ENCODE data around the gene RTN4R.

RTN4R gene

GRCh38 chr22:20199906-20200305 is 68.2 kb downstream of the RTN4R start:
- Histone ChIP-seq H3K27ac (replicated peaks; ENCODE audit: low read length) (no peak overlapping the region), H3K4me1 (ENCODE audit: control insufficient read depth in 2 of 2, insufficient read depth in 1 of 2, low read depth in 1 of 2, low read length in 2 of 2) (peaks cover 20 to 28% of the 10 kb centered on the region in 2 donors), H4K91ac (ENCODE audit: low read depth, low read length, poor library complexity) (no peak overlapping the region), H3K14ac (ENCODE audit: low read length) (no peak overlapping the region), H2BK5ac (ENCODE audit: low read length) (no peak overlapping the region), H2BK15ac (ENCODE audit: low read length) (no peak overlapping the region), H3K9me3 (replicated peaks in 1 of 2; ENCODE audit: control insufficient read depth in 2 of 2, insufficient read depth in 1 of 2, low read depth in 1 of 2, low read length in 2 of 2) (no peaks in the 10 kb centered on the region), H3K36me3 (replicated peaks in 1 of 2; ENCODE audit: control insufficient read depth in 2 of 2, insufficient read depth in 2 of 2, low read length in 2 of 2) (no peaks in the 10 kb centered on the region), H3K4me2 (ENCODE audit: insufficient read depth, low read length, poor library complexity, severe bottlenecking) (no peak overlapping the region), H4K8ac (ENCODE audit: low read depth, low read length) (no peak overlapping the region), H2AK5ac (ENCODE audit: low read depth, low read length) (no peak overlapping the region), H2BK12ac (ENCODE audit: low read length) (no peak overlapping the region), H3K9ac (ENCODE audit: low read depth, low read length, poor library complexity) (no peak overlapping the region), H3K4me3 (ENCODE audit: low read length in 2 of 2) (no peak overlapping the region), H3K4ac (ENCODE audit: low read length) (no peak overlapping the region), H3K27me3 (ENCODE audit: control insufficient read depth in 3 of 3, insufficient read depth in 3 of 3, low read depth in 1 of 3, low read length in 3 of 3) (peaks cover 0 to 68% (median 7%) of the 10 kb centered on the region in 3 experiments), H2BK120ac (ENCODE audit: low read depth, low read length) (no peak overlapping the region), H3K23ac (ENCODE audit: low read depth, low read length, poor library complexity) (no peak overlapping the region), H2AFZ (ENCODE audit: low read length) (no peak overlapping the region), H3K18ac (ENCODE audit: low read length) (no peak overlapping the region), H3K79me1 (ENCODE audit: low read depth, low read length) (no peaks in the 10 kb centered on the region)
- no peak for DNase-seq (ENCODE audit: low spot score)
- no CpG with 5 or more reads among the region's 5 CpGs for WGBS, 2 donors (ENCODE audit: extremely low coverage in 2 of 2, insufficient read length in 2 of 2, insufficient replicate concordance in 1 of 2)

DNA sequence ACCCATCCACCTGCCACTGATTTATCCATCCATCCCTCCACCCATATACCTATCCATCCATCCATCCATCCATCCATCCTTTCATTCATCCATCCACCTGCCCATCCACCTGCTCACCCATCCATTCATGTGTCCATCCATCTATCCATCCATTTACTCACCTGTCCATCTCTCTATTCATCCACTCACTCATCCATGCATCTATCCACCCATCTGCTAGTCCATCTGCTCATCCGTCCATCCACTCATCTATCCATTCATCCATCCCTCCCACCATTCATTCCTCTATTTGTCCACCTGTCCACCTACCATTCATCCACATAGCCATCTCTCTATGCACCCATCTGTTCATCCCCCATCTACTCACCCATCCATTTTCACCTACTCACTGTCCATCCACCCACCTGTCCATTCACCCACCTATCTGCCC is 68.7 kb downstream of the RTN4R start:
- no peak overlapping the region for H2AFZ ChIP-seq (ENCODE audit: low read length)
- H3K4ac ChIP-seq (ENCODE audit: low read length), result no peak overlapping the region
- H3K9ac ChIP-seq (ENCODE audit: low read depth, low read length, poor library complexity), result no peak overlapping the region
- H4K91ac ChIP-seq (ENCODE audit: low read depth, low read length, poor library complexity), result no peak overlapping the region
- peaks cover 0 to 68% (median 7%) of the 10 kb centered on the region in 3 experiments for H3K27me3 ChIP-seq (ENCODE audit: control insufficient read depth in 3 of 3, insufficient read depth in 3 of 3, low read depth in 1 of 3, low read length in 3 of 3)
- H3K4me3 ChIP-seq (ENCODE audit: low read length in 2 of 2), result no peak overlapping the region
- H3K4me1 ChIP-seq (ENCODE audit: control insufficient read depth in 2 of 2, insufficient read depth in 1 of 2, low read depth in 1 of 2, low read length in 2 of 2), result peaks cover 20 to 24% of the 10 kb centered on the region in 2 donors
- H2AK5ac ChIP-seq (ENCODE audit: low read depth, low read length), result no peak overlapping the region
- no CpG with 5 or more reads among the region's 1 CpG for WGBS, 2 donors (ENCODE audit: extremely low coverage in 2 of 2, insufficient read length in 2 of 2, insufficient replicate concordance in 1 of 2)
- no peak overlapping the region for H3K27ac ChIP-seq (replicated peaks; ENCODE audit: low read length)
- no peak overlapping the region for H4K8ac ChIP-seq (ENCODE audit: low read depth, low read length)
- no peak overlapping the region for H2BK15ac ChIP-seq (ENCODE audit: low read length)
- H2BK12ac ChIP-seq (ENCODE audit: low read length), result no peak overlapping the region
- no peaks in the 10 kb centered on the region for H3K79me1 ChIP-seq (ENCODE audit: low read depth, low read length)
- no peaks in the 10 kb centered on the region for H3K36me3 ChIP-seq (replicated peaks in 1 of 2; ENCODE audit: control insufficient read depth in 2 of 2, insufficient read depth in 2 of 2, low read length in 2 of 2)
- H2BK120ac ChIP-seq (ENCODE audit: low read depth, low read length), result no peak overlapping the region
- no peaks in the 10 kb centered on the region for H3K9me3 ChIP-seq (replicated peaks in 1 of 2; ENCODE audit: control insufficient read depth in 2 of 2, insufficient read depth in 1 of 2, low read depth in 1 of 2, low read length in 2 of 2)
- H3K18ac ChIP-seq (ENCODE audit: low read length), result no peak overlapping the region
- H3K23ac ChIP-seq (ENCODE audit: low read depth, low read length, poor library complexity), result no peak overlapping the region
- DNase-seq (ENCODE audit: low spot score), result no peak
- no peak overlapping the region for H3K14ac ChIP-seq (ENCODE audit: low read length)
- no peak overlapping the region for H3K4me2 ChIP-seq (ENCODE audit: insufficient read depth, low read length, poor library complexity, severe bottlenecking)
- H2BK5ac ChIP-seq (ENCODE audit: low read length), result no peak overlapping the region

DNA sequence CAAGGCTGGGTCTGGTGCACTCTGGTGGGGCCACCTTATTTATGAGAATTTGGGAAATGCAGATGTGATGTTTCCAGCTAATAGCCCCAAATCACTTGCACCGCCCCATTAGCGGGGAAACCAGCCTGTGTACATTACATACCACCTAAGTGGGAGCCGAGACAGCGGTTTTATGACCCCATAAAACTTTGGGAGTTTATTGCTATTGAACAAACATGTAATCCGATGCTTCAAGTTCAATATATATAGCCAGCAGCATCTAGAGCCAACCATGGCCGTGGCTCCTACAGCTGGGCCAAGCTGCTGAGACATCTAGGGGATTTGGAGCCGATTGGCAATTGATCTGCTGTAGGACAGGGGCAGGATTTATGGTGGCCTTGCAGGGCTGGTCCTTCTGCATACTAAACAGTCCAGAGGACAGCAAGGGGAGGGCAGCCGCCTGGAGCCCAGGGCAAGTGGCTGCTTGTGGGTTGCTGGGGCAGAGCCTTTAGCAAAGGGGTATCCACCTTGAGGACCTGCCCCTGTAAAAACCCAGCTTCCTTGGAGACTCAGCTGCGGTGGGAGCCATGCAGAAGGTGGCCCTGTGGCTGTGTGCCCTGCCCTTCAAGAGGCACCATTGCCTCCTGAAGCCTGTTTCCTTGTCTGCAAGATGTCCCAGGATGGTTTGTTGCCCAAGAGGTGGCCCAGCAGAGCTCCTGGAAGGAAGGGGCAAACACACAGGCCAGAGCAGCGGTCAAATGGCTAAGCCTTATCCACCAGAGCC is 69.4 kb downstream of the RTN4R start:
- Histone ChIP-seq H3K9ac (ENCODE audit: low read depth, low read length, poor library complexity) (no peak overlapping the region), H3K4me1 (ENCODE audit: control insufficient read depth in 2 of 2, insufficient read depth in 1 of 2, low read depth in 1 of 2, low read length in 2 of 2) (peaks cover 13 to 18% of the 10 kb centered on the region in 2 donors), H2BK5ac (ENCODE audit: low read length) (no peak overlapping the region), H3K4ac (ENCODE audit: low read length) (no peak overlapping the region), H2BK120ac (ENCODE audit: low read depth, low read length) (no peak overlapping the region), H2AK5ac (ENCODE audit: low read depth, low read length) (no peak overlapping the region), H3K14ac (ENCODE audit: low read length) (no peak overlapping the region), H3K79me1 (ENCODE audit: low read depth, low read length) (no peaks in the 10 kb centered on the region), H2BK15ac (ENCODE audit: low read length) (no peak overlapping the region), H4K91ac (ENCODE audit: low read depth, low read length, poor library complexity) (no peak overlapping the region), H3K9me3 (replicated peaks in 1 of 2; ENCODE audit: control insufficient read depth in 2 of 2, insufficient read depth in 1 of 2, low read depth in 1 of 2, low read length in 2 of 2) (no peaks in the 10 kb centered on the region), H3K4me2 (ENCODE audit: insufficient read depth, low read length, poor library complexity, severe bottlenecking) (no peak overlapping the region), H3K18ac (ENCODE audit: low read length) (no peak overlapping the region), H3K27ac (replicated peaks; ENCODE audit: low read length) (no peak overlapping the region), H2BK12ac (ENCODE audit: low read length) (no peak overlapping the region), H3K36me3 (replicated peaks in 1 of 2; ENCODE audit: control insufficient read depth in 2 of 2, insufficient read depth in 2 of 2, low read length in 2 of 2) (no peaks in the 10 kb centered on the region), H3K23ac (ENCODE audit: low read depth, low read length, poor library complexity) (no peak overlapping the region), H4K8ac (ENCODE audit: low read depth, low read length) (no peak overlapping the region), H3K27me3 (ENCODE audit: control insufficient read depth in 3 of 3, insufficient read depth in 3 of 3, low read depth in 1 of 3, low read length in 3 of 3) (peaks cover 0 to 75% (median 7%) of the 10 kb centered on the region in 3 experiments), H3K4me3 (ENCODE audit: low read length in 2 of 2) (no peak overlapping the region), H2AFZ (ENCODE audit: low read length) (no peak overlapping the region)
- no CpG with 5 or more reads among the region's 10 CpGs for WGBS, 2 donors (ENCODE audit: extremely low coverage in 2 of 2, insufficient read length in 2 of 2, insufficient replicate concordance in 1 of 2)
- no peak for DNase-seq (ENCODE audit: low spot score)

GRCh38 chr22:20197407-20198030 is 70.6 kb downstream of the RTN4R start:
- H3K27me3 ChIP-seq (ENCODE audit: control insufficient read depth in 3 of 3, insufficient read depth in 3 of 3, low read depth in 1 of 3, low read length in 3 of 3), result peaks cover 0 to 80% (median 7%) of the 10 kb centered on the region in 3 experiments
- no peak overlapping the region for H2AK5ac ChIP-seq (ENCODE audit: low read depth, low read length)
- no peak overlapping the region for H3K4me3 ChIP-seq (ENCODE audit: low read length in 2 of 2)
- H3K27ac ChIP-seq (replicated peaks; ENCODE audit: low read length), result no peak overlapping the region
- H3K23ac ChIP-seq (ENCODE audit: low read depth, low read length, poor library complexity), result peak overlapping the region; percentile 87
- no peak overlapping the region for H2AFZ ChIP-seq (ENCODE audit: low read length)
- H2BK5ac ChIP-seq (ENCODE audit: low read length), result peak overlapping the region; percentile 54
- peak overlapping the region; percentile 2 for H2BK15ac ChIP-seq (ENCODE audit: low read length)
- H3K36me3 ChIP-seq (replicated peaks in 1 of 2; ENCODE audit: control insufficient read depth in 2 of 2, insufficient read depth in 2 of 2, low read length in 2 of 2), result no peaks in the 10 kb centered on the region
- no CpG with 5 or more reads among the region's 18 CpGs for WGBS, 2 donors (ENCODE audit: extremely low coverage in 2 of 2, insufficient read length in 2 of 2, insufficient replicate concordance in 1 of 2)
- no peak overlapping the region for H2BK120ac ChIP-seq (ENCODE audit: low read depth, low read length)
- H3K4me2 ChIP-seq (ENCODE audit: insufficient read depth, low read length, poor library complexity, severe bottlenecking), result no peak overlapping the region
- no peaks in the 10 kb centered on the region for H3K9me3 ChIP-seq (replicated peaks in 1 of 2; ENCODE audit: control insufficient read depth in 2 of 2, insufficient read depth in 1 of 2, low read depth in 1 of 2, low read length in 2 of 2)
- no peak overlapping the region for H3K9ac ChIP-seq (ENCODE audit: low read depth, low read length, poor library complexity)
- H4K8ac ChIP-seq (ENCODE audit: low read depth, low read length), result no peak overlapping the region
- no peak overlapping the region for H3K14ac ChIP-seq (ENCODE audit: low read length)
- peaks cover 4 to 8% of the 10 kb centered on the region in 2 donors for H3K4me1 ChIP-seq (ENCODE audit: control insufficient read depth in 2 of 2, insufficient read depth in 1 of 2, low read depth in 1 of 2, low read length in 2 of 2)
- no peak for DNase-seq (ENCODE audit: low spot score)
- no peak overlapping the region for H2BK12ac ChIP-seq (ENCODE audit: low read length)
- no peak overlapping the region for H3K4ac ChIP-seq (ENCODE audit: low read length)
- H4K91ac ChIP-seq (ENCODE audit: low read depth, low read length, poor library complexity), result no peak overlapping the region
- H3K18ac ChIP-seq (ENCODE audit: low read length), result peak overlapping the region; percentile 15
- no peaks in the 10 kb centered on the region for H3K79me1 ChIP-seq (ENCODE audit: low read depth, low read length)
